Neural crest cell (in vitro differentiated cells): ENCODE results near the gene TFRC. TPM values are rescaled to one million over a fixed set of nuclear protein-coding genes. Genes with fewer than 3 reads are reported as not detected.
"Not testable (repeated sequence)": the region's sequence is repeated elsewhere in the genome, so short reads cannot be mapped to it uniquely, and the experiment has no call there.

Experiments
- DNase-seq: peaks from one replicate; pipeline ENCODE4 v3.0.0; 2021; ENCODE audit warnings: low read depth, mixed read lengths, low spot score
- H3K27ac Mint-ChIP-seq: one replicate; pipeline ENCODE4 v1.8.0; 2021; ENCODE audit warnings: mild to moderate bottlenecking, mixed read lengths; ENCODE audit not compliant: unreplicated experiment
- H3K27me3 Mint-ChIP-seq: 2 replicates; pipeline ENCODE4 v1.8.0; 2021; ENCODE audit warnings: low read depth, mild to moderate bottlenecking, mixed read lengths
- H3K36me3 Mint-ChIP-seq: 2 replicates; pipeline ENCODE4 v1.8.0; 2021; ENCODE audit warnings: low read depth, mild to moderate bottlenecking, mixed read lengths
- H3K4me1 Mint-ChIP-seq: 2 replicates; pipeline ENCODE4 v1.8.0; 2021; ENCODE audit warnings: mixed read lengths
- H3K4me3 Mint-ChIP-seq: one replicate; pipeline ENCODE4 v1.8.0; 2021; ENCODE audit warnings: mild to moderate bottlenecking, mixed read lengths
- H3K9me3 Mint-ChIP-seq: 2 replicates; pipeline ENCODE4 v1.8.0; 2021; ENCODE audit warnings: mixed read lengths
- CTCF ChIP-seq: fragments of 200-600 bp; sonication (generic); conservative IDR thresholded peaks from 2 replicates; pipeline ENCODE4 v1.5.0; 2021; ENCODE audit warnings: antibody characterized with exemption, mild to moderate bottlenecking
- total RNA-seq: library from RNA; stranded (reverse); gene quantifications from 2 replicates; pipeline ENCODE4 v1.2.1, GENCODE V29; 2021

TFRC gene
- total RNA-seq, 1 donor from 2014 or later, result 84.4 TPM

GRCh38 chr3:196111939-196112386, 30.1 kb upstream of the TFRC start:
- Mint-ChIP-seq H3K36me3 (no peaks in the 10 kb centered on the region), H3K27ac (no peak overlapping the region), H3K4me3 (no peak overlapping the region), H3K27me3 (no peaks in the 10 kb centered on the region), H3K9me3 (no peaks in the 10 kb centered on the region), H3K4me1 (no peaks in the 10 kb centered on the region)
- TF ChIP-seq CTCF, result no peak
- no peak for DNase-seq

- H3K4me1 Mint-ChIP-seq, result no peaks in the 10 kb centered on the region
- no peaks in the 10 kb centered on the region for H3K36me3 Mint-ChIP-seq
- H3K27ac Mint-ChIP-seq, result no peak overlapping the region
- peaks cover 3% of the 10 kb centered on the region for H3K9me3 Mint-ChIP-seq
- TF ChIP-seq CTCF, result no peak
- no peak overlapping the region for H3K4me3 Mint-ChIP-seq
- no peak for DNase-seq
- H3K27me3 Mint-ChIP-seq, result no peaks in the 10 kb centered on the region
These were observed 26.3 kb upstream of the TFRC start for GRCh38 chr3:196108075-196108743.

- not testable (repeated sequence) for H3K9me3 Mint-ChIP-seq, H3K27ac Mint-ChIP-seq, H3K36me3 Mint-ChIP-seq, H3K4me3 Mint-ChIP-seq, H3K27me3 Mint-ChIP-seq, H3K4me1 Mint-ChIP-seq, DNase-seq
These were observed 22.8 kb upstream of the TFRC start for GRCh38 chr3:196104707-196105106.

GRCh38 chr3:196098365-196098980, 16.6 kb upstream of the TFRC start:
- H3K4me1 Mint-ChIP-seq, H3K9me3 Mint-ChIP-seq, DNase-seq, H3K27me3 Mint-ChIP-seq, H3K36me3 Mint-ChIP-seq, H3K4me3 Mint-ChIP-seq, H3K27ac Mint-ChIP-seq: not testable (repeated sequence)

GRCh38 chr3:196097373-196098154, 15.7 kb upstream of the TFRC start:
- Mint-ChIP-seq H3K27ac (no peak overlapping the region), H3K4me3 (no peak overlapping the region), H3K27me3 (peaks cover 5% of the 10 kb centered on the region), H3K9me3 (no peaks in the 10 kb centered on the region), H3K36me3 (no peaks in the 10 kb centered on the region), H3K4me1 (no peaks in the 10 kb centered on the region)
- no peak for DNase-seq
- no peak for TF ChIP-seq CTCF

GRCh38 chr3:196096382-196096953, 14.6 kb upstream of the TFRC start:
- Mint-ChIP-seq H3K4me1 (no peaks in the 10 kb centered on the region), H3K9me3 (no peaks in the 10 kb centered on the region), H3K4me3 (no peak overlapping the region), H3K36me3 (no peaks in the 10 kb centered on the region), H3K27ac (no peak overlapping the region), H3K27me3 (peaks cover 5% of the 10 kb centered on the region)
- no peak for TF ChIP-seq CTCF
- DNase-seq, result no peak
